IgD-negative memory B cell (primary cell): ENCODE measurements around the gene GRK6. TPM values are rescaled to one million over a fixed set of nuclear protein-coding genes. Genes with fewer than 3 reads are reported as not detected.

Experiments used
- H3K27ac Mint-ChIP-seq, 3 donors: one replicate each; pipeline ENCODE4 v1.8.0; 2020 to 2022; ENCODE audit warnings: mild to moderate bottlenecking in 3 of 3, mixed read lengths in 3 of 3, moderate library complexity in 1 of 3
- H3K27me3 Mint-ChIP-seq: one replicate; pipeline ENCODE4 v1.8.0; 2021; ENCODE audit warnings: mixed read lengths
- H3K36me3 Mint-ChIP-seq: one replicate; pipeline ENCODE4 v1.8.0; 2020; ENCODE audit warnings: mild to moderate bottlenecking, mixed read lengths
- H3K4me1 Mint-ChIP-seq, 3 donors: one replicate each; pipeline ENCODE4 v1.8.0; 2020 to 2022; ENCODE audit warnings: mixed read lengths in 3 of 3, mild to moderate bottlenecking in 1 of 3
- H3K4me3 Mint-ChIP-seq, 4 donors: one replicate each; pipeline ENCODE4 v1.8.0; 2020 to 2022; ENCODE audit warnings: mild to moderate bottlenecking in 4 of 4, mixed read lengths in 4 of 4, moderate library complexity in 3 of 4
- H3K9me3 Mint-ChIP-seq, 3 donors: one replicate each; pipeline ENCODE4 v1.8.0; 2020 to 2021; ENCODE audit warnings: mixed read lengths in 3 of 3, mild to moderate bottlenecking in 1 of 3
- polyA plus RNA-seq: library from polyadenylated mRNA; unstranded; fragments of 300-500 nt; fragmentation: Illumina TruSeq; gene quantifications from one replicate; pipeline ENCODE4 v1.2.3, GENCODE V29; 2021

The GRK6 gene
- polyA plus RNA-seq, 1 donor from 2014 or later: 107 TPM

GRCh38 chr5:177445917-177446199, 19.4 kb downstream of the GRK6 start:
- Mint-ChIP-seq H3K27ac (peak overlapping the region; percentile 86 to 99 (median 97)), H3K4me3 (peak overlapping the region; percentile 77 to 93 (median 86)), H3K4me1 (peaks cover 25 to 28% (median 26%) of the 10 kb centered on the region in 3 donors), H3K9me3 (no peaks in the 10 kb centered on the region), H3K36me3 (peaks cover 3% of the 10 kb centered on the region), H3K27me3 (peaks cover 3% of the 10 kb centered on the region)

GRCh38 chr5:177446200-177447065, 20.0 kb downstream of the GRK6 start, which contains the start of gene PRR7:
Gene PRR7 (plus strand): TSS chr5:177446814. CDS start chr5:177455068, 8,254 bp downstream.
- Mint-ChIP-seq H3K9me3 (no peaks in the 10 kb centered on the region), H3K36me3 (peaks cover 3% of the 10 kb centered on the region), H3K4me1 (peaks cover 26 to 28% (median 28%) of the 10 kb centered on the region in 3 donors)

GRCh38 chr5:177447066-177447610, 20.7 kb downstream of the GRK6 start:
- H3K27ac Mint-ChIP-seq: peak overlapping the region in 2 of 3 donors; percentile 57 to 89
- H3K9me3 Mint-ChIP-seq: no peaks in the 10 kb centered on the region
- H3K27me3 Mint-ChIP-seq: peaks cover 3% of the 10 kb centered on the region
- peaks cover 3% of the 10 kb centered on the region for H3K36me3 Mint-ChIP-seq
- H3K4me1 Mint-ChIP-seq: peaks cover 26 to 33% (median 28%) of the 10 kb centered on the region in 3 donors
- peak overlapping the region in 2 of 4 donors; percentile 65 to 89 for H3K4me3 Mint-ChIP-seq

More at GRCh38 chr5:177446200-177447065, 20.0 kb downstream of the GRK6 start, which contains the start of gene PRR7:
- H3K4me3 Mint-ChIP-seq: peak within 1 kb of the TSS; percentile 77 to 93 (median 86)
- H3K27me3 Mint-ChIP-seq: peaks cover 3% of the 10 kb centered on the region
- peak within 1 kb of the TSS; percentile 86 to 99 (median 97) for H3K27ac Mint-ChIP-seq

- Mint-ChIP-seq H3K27ac (peak overlapping the region; percentile 89 to 95 (median 94)), H3K36me3 (peaks cover under 1% of the 10 kb centered on the region), H3K9me3 (no peaks in the 10 kb centered on the region), H3K4me3 (peak overlapping the region; percentile 50 to 89 (median 79)), H3K4me1 (peaks cover 26 to 36% (median 28%) of the 10 kb centered on the region in 3 donors), H3K27me3 (peaks cover 3% of the 10 kb centered on the region)
Observed at GRCh38 chr5:177447611-177448243, 21.3 kb downstream of the GRK6 start.

GRCh38 chr5:177448244-177448950, 21.9 kb downstream of the GRK6 start:
- H3K4me3 Mint-ChIP-seq: peak overlapping the region; percentile 4 to 89 (median 79)
- peak overlapping the region; percentile 89 to 95 (median 94) for H3K27ac Mint-ChIP-seq
- peaks cover 3% of the 10 kb centered on the region for H3K27me3 Mint-ChIP-seq
- no peaks in the 10 kb centered on the region for H3K9me3 Mint-ChIP-seq
- peaks cover 28 to 41% (median 28%) of the 10 kb centered on the region in 3 donors for H3K4me1 Mint-ChIP-seq
- H3K36me3 Mint-ChIP-seq: no peaks in the 10 kb centered on the region

- peak overlapping the region in 2 of 3 donors; percentile 82 to 89 for H3K27ac Mint-ChIP-seq
Observed at GRCh38 chr5:177449140-177450061, 22.9 kb downstream of the GRK6 start.

GRCh38 chr5:177450667-177451424, 24.4 kb downstream of the GRK6 start:
- H3K27me3 Mint-ChIP-seq: peaks cover 3% of the 10 kb centered on the region
- no peaks in the 10 kb centered on the region for H3K9me3 Mint-ChIP-seq
- H3K4me3 Mint-ChIP-seq: peak overlapping the region in 3 of 4 donors; percentile 34 to 89 (median 70)
- H3K4me1 Mint-ChIP-seq: peaks cover 18 to 32% (median 19%) of the 10 kb centered on the region in 3 donors
- H3K27ac Mint-ChIP-seq: peak overlapping the region in 2 of 3 donors; percentile 78 to 89
- H3K36me3 Mint-ChIP-seq: no peaks in the 10 kb centered on the region

More at GRCh38 chr5:177449140-177450061, 22.9 kb downstream of the GRK6 start:
- peak overlapping the region in 2 of 4 donors; percentile 22 to 89 for H3K4me3 Mint-ChIP-seq
- peaks cover 31 to 46% (median 33%) of the 10 kb centered on the region in 3 donors for H3K4me1 Mint-ChIP-seq
- H3K9me3 Mint-ChIP-seq: no peaks in the 10 kb centered on the region
- no peaks in the 10 kb centered on the region for H3K36me3 Mint-ChIP-seq
- peaks cover 3% of the 10 kb centered on the region for H3K27me3 Mint-ChIP-seq

GRCh38 chr5:177452688-177453638, 26.5 kb downstream of the GRK6 start:
- H3K9me3 Mint-ChIP-seq: no peaks in the 10 kb centered on the region
- peak overlapping the region; percentile 94 to 100 (median 98) for H3K27ac Mint-ChIP-seq
- no peaks in the 10 kb centered on the region for H3K36me3 Mint-ChIP-seq
- H3K4me3 Mint-ChIP-seq: peak overlapping the region in 2 of 4 donors; percentile 55 to 94
- H3K27me3 Mint-ChIP-seq: peaks cover 2% of the 10 kb centered on the region
- H3K4me1 Mint-ChIP-seq: peaks cover 20 to 32% (median 20%) of the 10 kb centered on the region in 3 donors

- no peaks in the 10 kb centered on the region for H3K9me3 Mint-ChIP-seq
- peak overlapping the region; percentile 94 to 100 (median 98) for H3K27ac Mint-ChIP-seq
- no peaks in the 10 kb centered on the region for H3K27me3 Mint-ChIP-seq
- peaks cover 13 to 24% (median 14%) of the 10 kb centered on the region in 3 donors for H3K4me1 Mint-ChIP-seq
- H3K36me3 Mint-ChIP-seq: no peaks in the 10 kb centered on the region
- peak overlapping the region; percentile 82 to 94 (median 89) for H3K4me3 Mint-ChIP-seq
Observed at GRCh38 chr5:177453852-177454396, 27.4 kb downstream of the GRK6 start.

GRCh38 chr5:177454397-177455035, 28.0 kb downstream of the GRK6 start:
- Mint-ChIP-seq H3K4me3 (peak overlapping the region; percentile 86 to 98 (median 96)), H3K27ac (peak overlapping the region; percentile 93 to 100 (median 98)), H3K9me3 (no peaks in the 10 kb centered on the region), H3K36me3 (no peaks in the 10 kb centered on the region), H3K27me3 (no peaks in the 10 kb centered on the region), H3K4me1 (peaks cover 13 to 24% (median 14%) of the 10 kb centered on the region in 3 donors)

GRCh38 chr5:177455036-177455660, 28.7 kb downstream of the GRK6 start:
- Mint-ChIP-seq H3K4me1 (peaks cover 13 to 24% (median 14%) of the 10 kb centered on the region in 3 donors), H3K27me3 (no peaks in the 10 kb centered on the region), H3K4me3 (peak overlapping the region; percentile 86 to 98 (median 96))

More at GRCh38 chr5:177455036-177455660, 28.7 kb downstream of the GRK6 start:
- Mint-ChIP-seq H3K36me3 (no peaks in the 10 kb centered on the region), H3K27ac (peak overlapping the region; percentile 93 to 100 (median 97)), H3K9me3 (no peaks in the 10 kb centered on the region)
